Bone marrow (tissue), 2 donors: ENCODE data around the gene MAGI3.
"Not testable (repeated sequence)": the region's sequence is repeated elsewhere in the genome, so short reads cannot be mapped to it uniquely, and the experiment has no call there.

Experiments used
- DNase-seq, 2 donors: peaks; one replicate each; lab custom pipeline; 2025; lab: John Stamatoyannopoulos, UW

MAGI3 gene

GRCh38 chr1:113399062-113399583, 8.8 kb downstream of the MAGI3 start:
- no peak for DNase-seq

GRCh38 chr1:113401067-113401466, 10.8 kb downstream of the MAGI3 start:
- DNase-seq, result no peak

GRCh38 chr1:113401728-113402127, 11.4 kb downstream of the MAGI3 start:
- no peak for DNase-seq

- no peak for DNase-seq
Observed at GRCh38 chr1:113403065-113403464, 12.8 kb downstream of the MAGI3 start.

- no peak for DNase-seq
Observed at GRCh38 chr1:113405573-113405972, 15.3 kb downstream of the MAGI3 start.

GRCh38 chr1:113406149-113406548, 15.8 kb downstream of the MAGI3 start:
- not testable (repeated sequence) for DNase-seq

GRCh38 chr1:113409363-113409762, 19.0 kb downstream of the MAGI3 start:
- DNase-seq, result no peak

GRCh38 chr1:113412020-113412419, 21.7 kb downstream of the MAGI3 start:
- not testable (repeated sequence) for DNase-seq

GRCh38 chr1:113415310-113416070, 25.2 kb downstream of the MAGI3 start:
- DNase-seq, result no peak

- not testable (repeated sequence) for DNase-seq
Observed at GRCh38 chr1:113416071-113416470, 25.8 kb downstream of the MAGI3 start.

GRCh38 chr1:113416496-113416895, 26.2 kb downstream of the MAGI3 start:
- peak in 1 of 2 donors; percentile 3 for DNase-seq

GRCh38 chr1:113422315-113423068, 32.2 kb downstream of the MAGI3 start:
- DNase-seq, result no peak

- no peak for DNase-seq
Observed at GRCh38 chr1:113423826-113424225, 33.5 kb downstream of the MAGI3 start.

GRCh38 chr1:113429461-113430153, 39.3 kb downstream of the MAGI3 start:
- no peak for DNase-seq

- DNase-seq, result no peak
Observed at GRCh38 chr1:113433184-113433583, 42.9 kb downstream of the MAGI3 start.

GRCh38 chr1:113434081-113434873, 44.0 kb downstream of the MAGI3 start:
- DNase-seq, result no peak

- no peak for DNase-seq
Observed at GRCh38 chr1:113434874-113435175, 44.5 kb downstream of the MAGI3 start.

- DNase-seq, result no peak
Observed at GRCh38 chr1:113437554-113438341, 47.4 kb downstream of the MAGI3 start.

GRCh38 chr1:113438505-113439276, 48.4 kb downstream of the MAGI3 start:
- DNase-seq, result no peak

GRCh38 chr1:113439277-113439670, 49.0 kb downstream of the MAGI3 start:
- no peak for DNase-seq
